LNCAP (cell line): ENCODE data around the gene CIAO2A.

Experiments
- TF ChIP-seq, protein P1 (sequence below): fragments of 450-650 bp; IDR thresholded peaks from 2 replicates; pipeline ENCODE4 v1.5.1; 2017; ENCODE audit warnings: mild to moderate bottlenecking

Gene CIAO2A

DNA sequence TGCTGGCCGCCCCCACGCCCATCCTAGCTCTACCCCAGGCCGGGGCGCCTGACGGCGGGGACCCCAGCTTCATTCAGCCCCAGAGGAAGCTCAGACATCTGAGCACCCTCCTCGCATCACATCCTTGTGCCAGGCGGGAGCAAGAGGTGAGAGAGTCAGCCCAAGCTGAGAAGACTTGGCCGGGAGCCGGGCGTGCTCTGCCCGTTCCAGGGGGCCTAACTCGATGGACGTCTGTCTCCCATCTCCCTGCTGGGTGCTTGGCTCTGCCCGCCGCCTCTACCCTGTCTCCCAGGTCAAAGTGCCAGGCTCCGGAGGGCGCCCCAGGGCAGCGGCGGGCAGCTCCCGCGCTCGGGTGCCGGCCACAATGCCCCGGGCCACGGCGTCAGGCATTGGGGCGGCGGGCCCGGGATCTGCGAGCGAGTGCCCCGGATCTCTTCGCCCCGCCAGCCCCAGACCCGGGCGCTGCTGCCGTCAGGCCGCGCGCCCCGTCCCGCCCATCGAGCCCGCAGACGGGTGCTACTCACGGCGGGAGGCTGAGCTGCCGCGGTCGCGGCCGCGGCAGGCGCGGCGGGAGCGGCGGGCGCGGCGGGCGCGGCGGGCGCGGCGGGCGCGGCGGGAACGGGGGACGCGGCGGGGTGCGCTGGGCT, 47.7 kb downstream of the CIAO2A start:
- TF ChIP-seq, protein P1, sequence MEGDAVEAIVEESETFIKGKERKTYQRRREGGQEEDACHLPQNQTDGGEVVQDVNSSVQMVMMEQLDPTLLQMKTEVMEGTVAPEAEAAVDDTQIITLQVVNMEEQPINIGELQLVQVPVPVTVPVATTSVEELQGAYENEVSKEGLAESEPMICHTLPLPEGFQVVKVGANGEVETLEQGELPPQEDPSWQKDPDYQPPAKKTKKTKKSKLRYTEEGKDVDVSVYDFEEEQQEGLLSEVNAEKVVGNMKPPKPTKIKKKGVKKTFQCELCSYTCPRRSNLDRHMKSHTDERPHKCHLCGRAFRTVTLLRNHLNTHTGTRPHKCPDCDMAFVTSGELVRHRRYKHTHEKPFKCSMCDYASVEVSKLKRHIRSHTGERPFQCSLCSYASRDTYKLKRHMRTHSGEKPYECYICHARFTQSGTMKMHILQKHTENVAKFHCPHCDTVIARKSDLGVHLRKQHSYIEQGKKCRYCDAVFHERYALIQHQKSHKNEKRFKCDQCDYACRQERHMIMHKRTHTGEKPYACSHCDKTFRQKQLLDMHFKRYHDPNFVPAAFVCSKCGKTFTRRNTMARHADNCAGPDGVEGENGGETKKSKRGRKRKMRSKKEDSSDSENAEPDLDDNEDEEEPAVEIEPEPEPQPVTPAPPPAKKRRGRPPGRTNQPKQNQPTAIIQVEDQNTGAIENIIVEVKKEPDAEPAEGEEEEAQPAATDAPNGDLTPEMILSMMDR, result no peak

DNA sequence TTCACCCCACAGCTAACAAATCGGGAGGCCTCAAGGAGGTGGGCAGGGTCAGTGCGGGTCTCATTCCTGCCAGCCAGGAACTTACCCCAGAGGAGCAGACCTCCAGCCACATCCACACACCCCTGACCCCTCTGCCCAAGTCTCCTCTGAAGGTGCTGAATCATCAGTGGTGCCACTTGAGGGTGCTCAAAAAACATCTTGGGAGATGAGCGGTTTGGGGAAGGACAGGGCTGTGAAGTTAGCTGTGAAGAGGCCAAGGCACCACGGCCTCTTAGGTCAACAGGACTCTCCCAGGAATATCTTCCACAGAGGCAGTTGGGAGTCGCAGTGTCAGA, 48.6 kb downstream of the CIAO2A start:
- TF ChIP-seq, protein P1, result no peak

DNA sequence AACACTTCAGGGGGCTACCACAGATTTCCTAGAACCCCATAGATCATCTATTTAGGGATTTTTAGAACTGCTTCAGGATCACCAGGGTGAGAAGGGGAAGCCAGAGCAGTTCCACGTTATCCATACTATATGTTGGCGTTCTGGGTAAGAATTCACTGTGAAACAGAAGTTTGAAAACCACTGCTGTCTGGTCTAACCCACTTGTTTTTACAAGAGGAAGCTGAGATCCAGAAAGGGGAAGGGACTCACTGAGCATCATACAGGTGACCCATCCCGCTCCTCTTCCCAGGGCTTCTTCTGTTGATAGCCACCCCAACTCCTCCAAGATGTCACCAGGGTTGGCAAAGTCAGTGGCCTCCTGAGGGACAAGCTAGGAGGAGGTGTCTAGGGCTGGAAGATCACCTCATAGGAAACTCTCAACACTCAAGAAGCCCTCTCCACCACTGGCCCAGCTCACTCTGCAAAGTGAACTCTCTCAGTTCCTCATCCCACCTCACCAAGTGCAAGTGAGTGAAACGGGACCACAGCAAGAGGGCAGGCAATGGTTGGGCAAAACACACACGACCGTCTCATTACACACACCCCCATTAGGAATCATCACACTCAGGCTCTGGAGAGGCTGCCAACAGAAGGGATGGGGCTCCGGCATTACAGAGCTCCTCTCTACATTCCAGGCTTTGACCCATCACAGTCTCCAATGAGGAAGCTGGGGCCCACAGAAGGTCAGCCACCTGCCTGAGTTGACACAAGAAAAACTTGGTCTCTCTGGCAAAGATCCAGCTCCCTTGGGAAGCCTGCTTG, 49.1 kb downstream of the CIAO2A start:
- TF ChIP-seq, protein P1, result no peak

DNA sequence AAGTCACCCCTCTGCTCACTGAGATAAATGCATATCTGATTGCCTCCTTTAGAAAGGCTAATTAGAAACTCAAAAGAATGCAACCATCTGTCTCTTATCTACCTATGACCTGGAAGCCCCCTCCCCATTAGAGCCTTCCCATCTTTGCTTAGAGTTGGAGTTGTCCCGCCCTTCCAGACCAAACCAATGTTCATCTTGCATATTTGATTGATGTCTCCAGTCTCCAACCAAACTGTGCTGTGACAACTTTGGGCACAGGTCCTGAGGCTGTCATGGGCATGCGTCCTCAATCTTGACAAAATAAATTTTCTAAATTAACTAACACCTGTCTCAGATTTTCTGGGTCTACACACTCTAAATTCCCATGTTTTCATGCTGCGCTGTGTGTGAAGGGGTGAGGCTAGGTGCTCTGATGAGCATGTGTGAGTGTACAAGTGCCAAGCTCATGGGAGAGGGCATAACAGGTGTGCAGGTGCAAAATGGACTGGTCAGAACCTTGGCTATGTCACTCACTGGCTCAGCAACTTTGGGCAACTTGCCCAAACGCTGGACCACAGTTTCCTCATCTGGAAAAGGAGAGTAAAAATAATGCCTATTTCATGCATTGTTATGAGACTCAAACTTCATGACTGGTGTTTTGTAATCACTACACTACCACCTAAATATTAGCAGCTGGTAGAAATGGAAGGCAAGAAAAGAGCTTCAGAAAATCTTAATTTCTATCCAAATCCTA, 54.6 kb downstream of the CIAO2A start:
- TF ChIP-seq, protein P1, result no peak

DNA sequence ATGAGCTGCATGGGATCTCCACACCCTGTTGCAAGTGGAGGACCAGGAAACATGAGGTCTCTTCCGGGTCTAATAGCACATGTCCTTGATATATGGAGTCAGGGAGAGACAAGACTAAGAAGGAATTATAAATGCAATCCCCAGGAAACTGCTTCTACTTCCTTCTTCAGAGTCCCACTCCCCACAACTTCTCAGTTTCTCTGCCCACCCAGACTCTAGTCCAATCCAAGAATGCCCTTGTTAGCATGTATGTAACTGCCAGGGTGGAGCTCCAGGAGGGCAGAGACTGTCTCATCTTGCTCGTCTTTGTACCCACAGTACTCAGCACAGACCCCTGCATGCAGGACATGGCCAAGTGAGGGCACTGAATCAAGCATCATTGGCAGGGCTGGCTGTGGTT, 55.7 kb downstream of the CIAO2A start:
- TF ChIP-seq, protein P1, result no peak

DNA sequence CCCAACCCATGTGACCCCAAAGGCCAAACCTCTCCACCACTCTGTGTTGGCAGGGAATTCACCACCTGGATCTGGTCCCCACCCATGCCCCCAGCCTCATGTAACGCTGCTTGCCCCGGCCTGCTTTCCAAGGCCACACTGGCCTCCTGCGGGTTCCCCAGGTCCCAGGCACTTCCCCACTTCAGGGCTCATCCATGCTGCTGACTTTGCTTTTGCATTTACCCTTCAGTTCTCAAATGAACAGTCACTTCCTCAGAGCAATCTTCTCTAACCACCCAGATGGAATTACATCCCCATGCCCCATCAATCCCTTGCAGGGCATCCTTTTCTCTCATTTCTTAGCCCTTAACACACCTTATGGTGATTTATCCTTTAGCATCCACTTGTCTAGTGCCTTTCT, 56.5 kb downstream of the CIAO2A start:
- TF ChIP-seq, protein P1, result no peak

DNA sequence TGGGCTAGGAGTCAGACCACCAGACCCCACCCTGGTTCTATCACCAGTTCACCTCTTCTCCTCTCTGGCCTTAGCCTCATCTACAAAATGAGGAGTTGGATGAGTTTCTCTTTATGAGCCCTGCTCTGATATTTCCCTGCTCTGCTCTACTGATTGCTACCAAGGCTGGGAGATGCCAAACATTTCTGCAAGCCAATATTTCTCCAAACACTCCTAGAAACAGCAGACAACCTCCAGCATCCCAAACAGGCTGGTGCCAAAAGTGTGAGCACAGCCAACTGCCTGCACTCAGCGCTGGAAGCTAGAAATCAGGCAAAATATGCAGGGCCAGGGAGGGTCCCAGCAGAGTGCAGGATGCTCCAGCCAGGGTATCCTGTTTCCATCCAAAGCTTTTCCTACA, 58.1 kb downstream of the CIAO2A start:
- TF ChIP-seq, protein P1, result no peak
